NCI-H128 (cell line): ENCODE measurements around the gene SEC24C.
"Not testable (repeated sequence)": the region's sequence is repeated elsewhere in the genome, so short reads cannot be mapped to it uniquely, and the experiment has no call there.

Source experiments
- DNase-seq: peaks from one replicate; lab custom pipeline; 2025; ENCODE audit not compliant: unreplicated experiment; lab: John Stamatoyannopoulos, UW

SEC24C gene

DNA sequence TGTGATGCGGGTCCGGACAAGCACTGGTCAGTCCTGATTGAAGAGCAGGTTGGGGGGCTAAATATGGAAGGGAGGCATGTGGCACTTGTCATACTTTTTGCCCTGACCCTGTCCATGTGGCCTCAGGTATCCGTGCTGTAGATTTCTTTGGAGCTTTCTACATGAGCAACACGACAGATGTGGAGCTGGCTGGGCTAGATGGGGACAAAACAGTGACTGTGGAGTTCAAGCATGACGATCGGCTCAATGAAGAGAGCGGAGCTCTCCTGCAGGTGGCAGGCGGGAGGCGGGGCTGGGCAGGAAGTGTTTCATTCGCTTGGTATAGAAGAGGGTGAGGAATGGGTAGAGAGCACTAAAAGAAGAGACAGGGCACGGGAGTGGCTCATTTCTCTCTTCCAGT is 24.7 kb downstream of the SEC24C start:
- no peak for DNase-seq

DNA sequence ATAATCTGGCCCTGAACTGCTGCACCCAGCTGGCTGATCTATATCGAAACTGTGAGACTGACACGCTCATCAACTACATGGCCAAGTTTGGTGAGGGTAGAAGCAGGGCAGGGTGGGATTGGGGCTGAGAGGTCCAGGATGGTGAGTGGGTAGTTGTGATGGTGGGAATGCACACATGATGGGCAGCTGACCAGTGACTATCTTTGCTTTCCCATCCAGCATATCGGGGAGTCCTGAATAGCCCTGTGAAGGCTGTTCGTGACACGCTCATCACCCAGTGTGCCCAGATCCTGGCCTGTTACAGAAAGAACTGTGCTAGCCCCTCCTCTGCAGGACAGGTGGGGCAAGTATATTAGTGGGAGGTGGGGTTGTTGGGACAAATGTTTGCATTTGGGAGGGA is 25.2 kb downstream of the SEC24C start:
- DNase-seq: no peak

DNA sequence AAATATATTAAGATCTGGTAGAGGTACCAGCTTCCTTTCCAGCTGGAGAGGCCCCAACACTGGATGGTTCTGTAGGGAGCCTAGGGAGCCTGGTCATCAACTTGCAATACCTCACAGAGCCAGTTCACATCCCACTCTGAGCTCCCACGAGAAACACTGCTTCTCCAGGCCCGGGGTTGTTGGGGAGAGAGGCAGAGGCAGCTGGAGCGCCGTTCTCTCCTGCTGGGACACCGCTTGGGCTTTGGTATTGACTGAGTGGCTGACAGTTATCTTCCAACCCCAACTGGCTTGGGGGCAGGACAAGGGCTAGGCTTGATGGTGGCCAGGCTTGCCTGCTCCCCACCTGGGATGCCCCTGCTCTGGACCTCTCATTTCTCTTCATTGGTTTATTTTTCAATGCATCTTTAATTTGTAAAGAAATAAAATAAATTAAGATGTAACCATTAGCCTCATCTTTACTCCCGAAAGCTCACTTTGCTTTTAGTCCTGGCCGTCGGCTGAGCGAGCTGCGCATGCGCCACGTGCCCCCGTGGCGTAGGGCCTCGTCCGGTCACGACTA is 27.6 kb downstream of the SEC24C start:
- peak; percentile 21 for DNase-seq

DNA sequence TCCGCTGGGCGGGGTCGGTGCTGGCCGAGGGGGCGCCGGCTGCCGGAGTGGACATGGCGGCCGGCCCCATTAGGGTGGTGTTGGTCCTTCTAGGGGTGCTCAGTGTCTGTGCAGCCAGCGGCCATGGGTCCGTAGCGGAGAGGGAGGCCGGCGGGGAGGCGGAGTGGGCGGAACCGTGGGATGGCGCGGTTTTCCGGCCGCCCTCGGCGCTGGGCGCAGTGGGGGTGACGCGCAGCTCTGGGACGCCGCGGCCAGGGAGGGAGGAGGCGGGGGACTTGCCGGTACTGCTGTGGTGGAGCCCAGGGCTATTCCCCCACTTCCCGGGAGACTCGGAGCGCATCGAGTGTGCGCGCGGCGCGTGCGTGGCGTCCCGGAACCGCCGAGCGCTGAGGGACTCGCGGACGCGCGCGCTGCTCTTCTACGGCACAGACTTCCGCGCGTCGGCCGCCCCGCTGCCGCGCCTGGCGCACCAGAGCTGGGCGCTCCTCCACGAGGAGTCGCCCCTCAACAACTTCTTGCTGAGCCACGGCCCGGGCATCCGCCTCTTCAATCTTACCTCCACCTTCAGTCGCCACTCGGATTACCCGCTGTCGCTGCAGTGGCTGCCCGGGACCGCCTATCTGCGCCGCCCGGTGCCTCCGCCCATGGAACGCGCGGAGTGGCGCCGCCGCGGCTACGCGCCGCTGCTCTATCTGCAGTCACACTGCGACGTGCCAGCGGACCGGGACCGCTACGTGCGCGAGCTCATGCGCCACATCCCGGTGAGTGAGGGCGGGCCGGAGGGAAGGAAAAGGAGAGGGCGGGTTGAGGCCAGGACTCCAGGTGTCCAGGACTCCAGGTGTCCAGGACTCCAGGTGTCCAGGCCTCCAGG is 28.3 kb downstream of the SEC24C start:
- DNase-seq: peak; percentile 27

DNA sequence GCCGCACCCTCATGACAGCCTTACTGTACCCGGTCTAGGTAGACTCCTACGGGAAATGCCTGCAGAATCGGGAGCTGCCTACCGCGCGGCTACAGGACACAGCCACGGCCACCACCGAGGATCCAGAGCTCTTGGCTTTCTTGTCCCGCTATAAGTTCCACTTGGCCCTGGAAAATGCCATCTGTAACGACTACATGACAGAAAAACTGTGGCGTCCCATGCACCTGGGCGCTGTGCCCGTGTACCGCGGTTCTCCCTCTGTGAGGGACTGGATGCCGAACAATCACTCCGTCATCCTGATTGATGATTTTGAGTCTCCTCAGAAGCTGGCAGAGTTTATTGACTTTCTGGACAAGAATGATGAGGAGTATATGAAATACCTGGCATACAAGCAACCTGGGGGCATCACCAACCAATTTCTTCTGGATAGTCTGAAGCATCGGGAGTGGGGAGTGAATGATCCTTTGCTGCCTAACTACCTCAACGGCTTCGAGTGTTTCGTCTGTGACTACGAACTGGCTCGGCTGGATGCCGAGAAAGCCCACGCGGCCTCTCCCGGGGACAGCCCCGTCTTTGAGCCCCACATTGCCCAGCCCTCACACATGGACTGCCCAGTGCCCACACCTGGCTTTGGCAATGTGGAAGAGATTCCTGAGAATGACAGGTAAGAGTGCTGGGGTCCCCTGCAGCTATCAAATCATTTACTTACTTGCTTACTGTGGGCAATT is 29.1 kb downstream of the SEC24C start:
- peak; percentile 5 for DNase-seq

DNA sequence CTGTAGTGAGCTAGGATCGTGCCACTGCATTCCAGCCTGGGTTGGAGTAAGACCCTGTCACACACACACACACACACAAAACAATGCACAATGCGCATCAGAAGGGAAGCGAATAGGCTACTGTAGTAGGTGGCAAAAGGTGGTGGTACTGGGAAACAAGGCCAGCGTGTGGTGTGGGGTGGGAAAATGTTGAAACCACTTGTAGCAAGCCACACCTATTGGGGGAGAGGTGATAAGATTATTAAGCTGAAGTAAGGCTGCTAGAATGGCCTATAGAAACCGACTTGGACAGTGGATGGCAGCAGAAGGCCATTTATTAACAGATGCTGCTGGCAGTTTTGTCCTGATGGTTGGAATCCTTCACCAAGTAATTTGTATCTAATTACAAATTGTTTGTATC is 30.5 kb downstream of the SEC24C start:
- DNase-seq: no peak

DNA sequence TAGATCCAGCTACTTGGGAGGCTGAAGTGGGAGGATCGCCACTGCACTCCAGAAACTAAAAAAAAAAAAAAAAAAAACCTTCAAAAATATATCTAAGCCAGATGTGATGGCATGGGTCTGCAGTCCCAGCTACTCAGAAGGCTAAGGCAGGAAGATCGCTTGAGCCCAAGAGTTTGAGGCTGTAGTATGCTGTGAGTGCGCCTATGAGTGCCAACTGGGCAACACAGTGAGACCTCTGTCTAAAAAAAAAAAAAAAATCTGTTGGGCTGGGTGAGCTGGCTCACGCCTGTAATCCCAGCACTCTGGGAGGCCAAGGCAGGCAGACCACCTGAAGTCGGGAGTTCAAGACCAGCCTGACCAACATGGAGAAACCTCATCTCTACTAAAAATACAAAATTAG is 34.8 kb downstream of the SEC24C start:
- DNase-seq: no peak

DNA sequence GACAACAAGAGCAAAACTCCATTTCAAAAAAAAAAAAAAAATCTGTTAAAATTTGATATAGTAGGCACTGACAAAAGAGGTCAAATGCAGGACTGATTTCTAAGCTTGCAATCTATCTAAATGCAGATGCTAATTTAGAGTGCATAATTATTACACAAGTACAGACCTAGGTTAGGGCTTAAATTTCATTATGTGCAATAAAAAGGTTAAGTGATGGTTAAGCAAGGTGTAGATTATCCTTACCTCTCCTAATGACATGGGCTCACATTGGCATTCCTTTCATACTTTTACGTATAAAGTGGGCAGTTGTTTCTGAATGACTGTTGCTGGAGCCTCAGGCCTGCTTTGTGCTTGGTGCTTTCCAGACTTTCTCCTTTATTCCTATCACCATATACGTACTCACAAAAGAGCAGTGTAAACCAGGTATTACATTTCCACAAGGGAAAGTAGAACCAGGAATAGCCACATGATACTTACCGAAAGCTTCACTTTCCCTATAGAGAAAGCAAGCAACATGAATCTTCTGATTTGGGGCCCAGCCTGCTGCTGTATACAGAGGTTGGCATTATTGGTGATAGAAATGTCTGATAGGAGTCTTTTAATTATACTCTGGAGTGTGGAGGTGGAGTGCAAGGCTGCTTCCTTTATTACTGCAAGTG is 35.5 kb downstream of the SEC24C start:
- no peak for DNase-seq

DNA sequence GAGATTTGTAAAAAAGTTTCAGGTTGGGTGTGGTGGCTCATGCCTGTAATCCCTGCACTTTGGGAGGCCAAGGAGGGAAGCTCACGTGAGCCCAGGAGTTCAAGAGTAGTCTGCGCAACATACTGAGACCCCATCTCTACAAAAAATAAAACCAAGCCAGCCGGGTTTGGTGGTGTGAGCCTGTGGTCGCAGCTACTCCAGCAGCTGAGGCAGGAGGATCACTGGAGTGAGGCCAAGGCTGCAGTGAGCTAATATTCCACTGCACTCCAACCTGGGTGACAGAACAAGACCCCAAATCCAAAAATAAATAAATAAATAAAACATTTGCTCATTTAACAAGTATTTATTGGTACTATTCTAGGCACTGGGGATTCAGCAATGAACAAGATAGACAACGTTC is 36.1 kb downstream of the SEC24C start:
- no peak for DNase-seq

DNA sequence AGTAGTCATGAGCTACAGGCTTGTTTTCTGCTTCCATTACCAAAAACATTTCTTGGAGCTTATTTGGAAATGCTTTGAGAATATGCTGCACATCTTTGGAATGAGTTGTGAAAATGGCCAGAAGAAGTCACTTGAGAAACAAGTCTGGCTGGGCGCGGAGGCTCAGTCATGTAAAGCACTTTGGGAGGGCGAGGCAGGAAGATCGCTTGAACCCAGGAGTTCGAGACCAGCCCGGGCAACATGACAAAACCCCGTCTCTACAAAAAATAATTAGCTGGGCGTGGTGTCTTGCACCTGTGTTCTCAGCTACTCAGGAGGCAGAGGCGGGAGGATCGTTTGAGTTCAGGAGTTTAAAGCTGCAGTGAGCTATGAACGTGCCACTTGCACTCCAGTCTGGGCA is 36.8 kb downstream of the SEC24C start:
- DNase-seq: no peak

DNA sequence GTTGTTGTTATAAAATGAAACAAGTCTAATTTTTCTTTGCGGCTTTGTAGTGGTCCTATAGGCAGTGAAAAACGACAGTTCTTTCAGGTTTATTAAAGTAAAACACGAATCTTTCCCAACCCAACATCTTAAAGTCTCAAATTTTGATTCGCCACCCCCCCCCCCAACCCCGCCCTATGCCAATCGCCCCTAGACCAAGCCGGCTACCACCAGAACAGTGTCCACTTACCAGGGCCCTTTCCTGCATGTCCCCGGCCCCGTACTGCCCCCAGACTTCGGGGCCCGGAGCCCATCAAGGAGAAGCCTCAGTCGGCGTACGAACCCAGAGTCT is 37.3 kb downstream of the SEC24C start:
- DNase-seq: no peak

DNA sequence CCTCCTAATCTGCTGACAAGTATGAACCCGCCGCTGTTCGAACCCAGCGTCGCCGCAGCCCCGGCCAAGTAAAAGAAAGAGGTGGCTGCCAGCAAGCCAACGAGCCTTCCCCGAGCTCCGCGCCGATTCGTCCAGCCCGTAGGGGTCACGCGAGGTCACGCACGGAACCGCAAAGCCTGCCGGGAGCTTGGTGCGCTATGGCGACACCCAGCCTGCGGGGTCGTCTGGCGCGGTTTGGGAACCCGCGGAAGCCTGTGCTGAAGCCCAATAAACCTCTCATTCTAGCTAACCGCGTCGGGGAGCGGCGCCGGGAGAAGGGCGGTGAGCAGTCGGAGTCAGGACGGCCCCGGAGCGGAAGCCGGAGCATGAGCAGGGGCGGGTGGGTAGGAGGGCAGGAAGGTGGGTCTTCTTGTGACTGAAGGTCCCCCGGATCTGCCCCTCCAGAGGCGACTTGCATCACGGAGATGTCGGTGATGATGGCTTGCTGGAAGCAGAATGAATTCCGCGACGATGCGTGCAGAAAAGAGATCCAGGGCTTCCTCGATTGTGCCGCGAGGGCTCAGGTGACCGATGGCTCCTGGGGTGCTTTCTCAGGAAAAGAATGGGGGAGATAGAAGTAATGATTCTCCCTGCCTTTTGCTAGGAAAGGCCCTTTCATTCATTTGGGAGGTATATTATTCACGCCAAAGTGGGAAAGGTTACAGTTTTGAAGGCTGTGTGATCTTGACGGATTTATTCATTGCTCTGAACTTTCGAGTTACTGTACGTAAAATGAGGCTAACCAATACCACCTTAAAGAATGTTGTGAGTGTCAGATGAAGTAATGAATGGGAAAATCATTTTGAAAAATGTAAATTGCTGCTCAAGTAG is 37.9 kb downstream of the SEC24C start, which contains the start of gene CHCHD1:
Gene CHCHD1 (plus strand): TSS at position 170 of the 870 bp plus-strand sequence. CDS start 28 bp downstream, at position 198.
- DNase-seq: peak; percentile 30

DNA sequence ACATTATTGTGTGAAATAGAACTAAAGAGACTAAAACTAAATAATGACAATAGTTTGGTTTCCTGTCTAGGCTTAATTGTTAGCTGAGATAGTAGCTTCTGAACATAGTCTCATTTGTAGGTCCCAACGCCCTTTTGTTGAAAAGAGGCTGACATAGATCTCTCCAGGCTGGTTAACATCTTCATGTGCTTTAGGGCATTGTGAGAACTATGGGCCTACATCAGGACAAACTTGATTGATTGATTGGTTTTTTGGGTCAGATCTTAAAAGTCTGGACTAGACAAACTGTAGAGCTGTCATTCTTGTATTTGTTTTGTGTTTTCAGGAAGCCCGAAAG is 38.5 kb downstream of the SEC24C start:
- no peak for DNase-seq

DNA sequence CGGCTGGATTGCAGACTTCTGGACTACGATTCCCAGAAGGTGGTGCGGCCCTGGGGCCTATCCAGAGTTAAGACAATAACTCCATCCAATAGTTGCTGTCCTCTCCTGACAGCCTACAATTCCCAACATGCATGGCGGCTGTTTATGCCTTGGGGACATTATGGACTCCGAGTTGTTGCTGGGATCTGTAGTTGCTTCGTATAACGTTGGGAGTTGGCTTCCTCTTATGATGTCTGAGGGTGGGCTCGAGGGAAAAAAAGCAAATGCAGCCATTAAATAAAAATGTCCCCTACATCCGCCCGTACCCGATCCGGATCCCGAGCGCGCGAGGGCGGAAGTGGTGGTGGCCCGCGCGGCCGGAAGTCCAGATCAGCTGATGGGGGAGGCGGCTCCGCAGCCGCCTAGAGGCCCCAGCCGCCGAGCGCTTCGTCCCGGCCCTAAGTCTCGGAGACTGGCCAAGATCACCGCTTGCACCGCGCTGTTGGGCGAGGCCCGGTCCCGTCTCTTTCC is 41.1 kb downstream of the SEC24C start, which contains the start of gene ZSWIM8:
Gene ZSWIM8 (plus strand): TSS at position 396 of the 510 bp plus-strand sequence. CDS start 273 bp downstream, outside the sequence.
- DNase-seq: peak; percentile 66

DNA sequence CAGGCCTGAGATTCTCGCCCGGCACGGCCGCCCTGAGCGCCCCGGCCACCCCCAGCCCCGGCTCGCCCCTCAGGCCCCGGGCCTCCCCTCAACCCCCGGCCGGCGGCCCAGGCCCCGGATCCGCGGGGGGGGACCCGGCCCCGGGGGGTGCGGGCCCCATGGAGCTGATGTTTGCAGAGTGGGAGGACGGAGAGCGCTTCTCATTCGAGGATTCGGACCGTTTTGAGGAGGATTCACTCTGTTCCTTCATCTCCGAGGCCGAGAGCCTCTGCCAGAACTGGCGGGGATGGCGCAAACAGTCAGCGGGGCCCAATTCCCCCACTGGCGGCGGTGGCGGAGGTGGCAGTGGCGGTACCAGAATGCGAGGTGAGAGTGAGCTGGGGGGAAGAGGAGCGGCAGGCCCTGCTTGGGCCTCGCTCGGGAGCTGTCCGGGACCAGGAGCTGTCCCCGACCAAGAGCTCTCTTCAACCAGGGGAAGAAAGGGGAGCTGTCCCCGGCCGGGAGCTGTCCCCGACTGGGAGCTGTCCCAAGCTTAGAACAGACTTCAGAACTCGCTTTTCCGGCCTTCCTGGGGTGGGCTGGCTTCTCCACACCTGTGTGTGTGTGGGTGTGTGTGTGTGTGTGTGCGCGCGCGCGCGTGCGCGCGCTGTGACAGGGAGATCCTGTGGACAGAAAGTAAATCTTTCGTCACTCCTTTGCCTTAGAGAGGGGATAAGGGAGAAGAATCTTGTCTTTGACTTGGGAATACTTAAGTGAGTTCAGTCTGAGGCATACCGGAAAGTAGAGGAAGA is 41.7 kb downstream of the SEC24C start:
- no peak for DNase-seq

DNA sequence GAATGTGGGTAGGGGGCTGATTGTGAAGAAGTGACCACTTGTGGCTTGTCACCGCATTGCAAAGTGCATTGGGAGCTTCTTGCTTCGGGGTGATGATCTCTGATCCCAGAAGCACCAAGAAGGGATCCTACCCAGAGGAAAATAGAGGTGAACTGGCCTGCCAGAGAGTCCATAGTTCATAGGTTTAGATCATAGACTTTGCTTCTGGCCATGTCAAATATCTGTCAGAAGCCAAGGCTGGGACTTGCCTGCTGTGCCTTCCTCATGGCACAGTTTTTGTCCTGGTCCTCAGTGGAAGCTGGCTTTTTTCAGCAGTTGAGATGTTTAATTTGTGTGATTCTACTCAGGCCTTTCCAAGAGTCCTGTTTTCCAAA is 42.3 kb downstream of the SEC24C start:
- no peak for DNase-seq

DNA sequence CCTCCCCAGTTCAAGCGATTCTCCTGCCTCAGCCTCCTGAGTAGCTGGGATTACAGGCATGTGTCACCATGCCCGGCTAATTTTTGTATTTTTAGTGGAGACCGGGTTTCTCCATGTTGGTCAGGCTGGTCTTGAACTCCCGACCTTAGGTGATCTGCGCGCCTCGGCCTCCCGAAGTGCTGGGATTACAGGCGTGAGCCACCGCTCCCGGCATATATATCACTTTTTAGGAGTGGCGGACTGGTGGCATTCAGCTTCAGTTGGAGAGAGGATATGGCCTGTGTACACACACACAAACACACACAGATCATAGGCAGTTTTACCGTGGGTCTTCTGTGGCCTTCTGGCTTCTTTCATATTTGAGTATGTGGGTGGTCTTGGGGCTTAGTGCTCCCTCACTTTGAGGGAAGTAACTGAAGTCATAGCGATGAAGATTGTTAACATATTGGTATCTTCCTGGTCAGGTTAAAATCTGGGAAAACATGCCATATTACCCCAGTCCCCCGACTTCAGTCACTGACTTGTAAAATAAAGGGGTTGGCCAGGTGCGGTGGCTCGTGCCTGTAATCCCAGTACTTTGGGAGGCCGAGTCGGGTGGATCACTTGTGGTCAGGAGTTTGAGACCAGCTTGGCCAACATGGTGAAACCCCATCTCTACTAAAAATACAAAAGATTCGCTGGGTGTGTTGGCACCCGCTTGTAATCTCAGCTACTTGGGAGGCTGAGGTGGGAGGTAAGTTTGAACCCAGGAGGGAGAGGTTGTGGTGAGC is 43.0 kb downstream of the SEC24C start:
- DNase-seq: not testable (repeated sequence)

DNA sequence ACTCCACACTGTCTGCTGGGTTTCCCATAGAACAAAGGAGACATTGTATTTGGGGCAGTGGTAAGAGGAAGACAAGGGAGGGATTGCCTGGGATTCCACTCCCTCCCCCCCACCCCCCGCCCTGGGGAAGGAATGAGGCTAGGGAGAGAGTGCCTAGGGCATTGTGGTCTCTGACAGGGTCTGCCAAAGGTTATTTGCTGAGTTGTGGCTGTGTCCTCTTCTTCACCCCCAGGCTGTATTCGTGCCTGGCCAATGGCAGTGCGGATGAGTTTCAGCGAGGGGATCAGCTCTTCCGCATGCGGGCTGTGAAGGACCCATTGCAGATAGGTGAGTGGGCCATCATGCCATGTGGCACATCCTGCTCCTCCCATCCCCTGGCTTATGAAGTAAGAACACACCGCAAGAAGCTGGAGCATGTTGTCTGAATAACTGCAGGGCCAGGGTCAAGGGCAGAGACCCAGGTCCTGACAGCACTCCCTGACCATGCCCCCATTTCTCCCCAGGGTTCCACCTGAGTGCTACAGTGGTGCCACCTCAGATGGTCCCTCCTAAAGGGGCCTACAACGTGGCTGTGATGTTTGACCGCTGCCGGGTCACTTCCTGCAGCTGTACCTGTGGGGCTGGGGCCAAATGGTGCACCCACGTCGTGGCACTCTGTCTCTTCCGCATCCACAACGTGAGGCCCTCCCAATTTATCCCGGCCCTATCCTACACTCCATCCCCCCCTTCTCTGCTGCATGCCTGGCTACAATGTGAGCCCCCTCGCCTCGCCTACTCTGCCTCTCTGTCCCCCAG is 44.9 kb downstream of the SEC24C start:
- no peak for DNase-seq
